Ishikawa (cell line): ENCODE data around the gene POU2F1.

Source experiments
- CREB1 ChIP-seq: IDR thresholded peaks from 2 replicates; pipeline ENCODE4 v1.6.1; 2012; ENCODE audit warnings: low read depth
- EGR1 ChIP-seq: IDR thresholded peaks from 2 replicates; pipeline ENCODE4 v1.6.1; 2012
- EP300 ChIP-seq: IDR thresholded peaks from 2 replicates; pipeline ENCODE4 v1.6.1; 2012; ENCODE audit warnings: borderline replicate concordance
- FOXM1 ChIP-seq: IDR thresholded peaks from 2 replicates; pipeline ENCODE4 v1.6.1; 2012; ENCODE audit warnings: low read depth, borderline replicate concordance
- MAX ChIP-seq: IDR thresholded peaks from 2 replicates; pipeline ENCODE4 v1.6.1; 2012
- RAD21 ChIP-seq: IDR thresholded peaks from 2 replicates; pipeline ENCODE4 v1.6.1; 2012; ENCODE audit warnings: low read depth
- REST ChIP-seq: IDR thresholded peaks from 2 replicates; pipeline ENCODE4 v1.6.1; 2012; ENCODE audit warnings: low read depth, mild to moderate bottlenecking
- TAF1 ChIP-seq: IDR thresholded peaks from 2 replicates; pipeline ENCODE4 v1.6.1; 2012; ENCODE audit warnings: low read depth, mild to moderate bottlenecking
- TCF12 ChIP-seq: IDR thresholded peaks from 2 replicates; pipeline ENCODE4 v1.6.1; 2012; ENCODE audit warnings: low read depth
- USF1 ChIP-seq: IDR thresholded peaks from 2 replicates; pipeline ENCODE4 v1.6.1; 2012
- YY1 ChIP-seq: IDR thresholded peaks from 2 replicates; pipeline ENCODE4 v1.6.1; 2012; ENCODE audit warnings: low read depth
- ZBTB7A ChIP-seq: IDR thresholded peaks from 2 replicates; pipeline ENCODE4 v1.6.1; 2012; ENCODE audit warnings: low read depth

- no peak for TF ChIP-seq MAX
- TF ChIP-seq RAD21: no peak
- no peak for TF ChIP-seq CREB1
- TF ChIP-seq EP300: no peak
- TF ChIP-seq REST: no peak
- no peak for TF ChIP-seq FOXM1
- no peak for TF ChIP-seq EGR1
- no peak for TF ChIP-seq ZBTB7A
- no peak for TF ChIP-seq USF1
- TF ChIP-seq TAF1: no peak
- no peak for TF ChIP-seq TCF12
- TF ChIP-seq YY1: no peak
These were observed 33.9 kb upstream of the POU2F1 start for GRCh38 chr1:167186771-167187170.
